Adipocyte (in vitro differentiated cells): ENCODE measurements around the gene MAST4.

Experiments
- DNase-seq: peaks from one replicate; pipeline ENCODE4 v3.0.0-alpha.2; 2015; ENCODE audit warnings: low read depth
- H3K27me3 ChIP-seq: replicated peaks from 2 replicates; pipeline ENCODE4 v1.7.0; 2013; ENCODE audit warnings: mild to moderate bottlenecking, low read length, moderate library complexity; ENCODE audit not compliant: control insufficient read depth, insufficient read depth
- H3K36me3 ChIP-seq: 2 replicates; pipeline ENCODE4 v1.7.0; 2013; ENCODE audit warnings: low read length, mild to moderate bottlenecking, moderate library complexity; ENCODE audit not compliant: control insufficient read depth, insufficient read depth, severe bottlenecking
- H3K4me1 ChIP-seq: 2 replicates; pipeline ENCODE4 v1.7.0; 2013; ENCODE audit warnings: mild to moderate bottlenecking, low read length, moderate library complexity; ENCODE audit not compliant: control insufficient read depth, insufficient read depth
- H3K4me3 ChIP-seq: 2 replicates; pipeline ENCODE4 v1.7.0; 2013; ENCODE audit warnings: mild to moderate bottlenecking, low read length, moderate library complexity
- H3K9ac ChIP-seq: 2 replicates; pipeline ENCODE4 v1.7.0; 2013; ENCODE audit warnings: mild to moderate bottlenecking, low read length, moderate library complexity
- H3K9me3 ChIP-seq: 2 replicates; pipeline ENCODE4 v1.7.0; 2013; ENCODE audit warnings: mild to moderate bottlenecking, low read length, moderate library complexity; ENCODE audit not compliant: control insufficient read depth

MAST4 gene

DNA sequence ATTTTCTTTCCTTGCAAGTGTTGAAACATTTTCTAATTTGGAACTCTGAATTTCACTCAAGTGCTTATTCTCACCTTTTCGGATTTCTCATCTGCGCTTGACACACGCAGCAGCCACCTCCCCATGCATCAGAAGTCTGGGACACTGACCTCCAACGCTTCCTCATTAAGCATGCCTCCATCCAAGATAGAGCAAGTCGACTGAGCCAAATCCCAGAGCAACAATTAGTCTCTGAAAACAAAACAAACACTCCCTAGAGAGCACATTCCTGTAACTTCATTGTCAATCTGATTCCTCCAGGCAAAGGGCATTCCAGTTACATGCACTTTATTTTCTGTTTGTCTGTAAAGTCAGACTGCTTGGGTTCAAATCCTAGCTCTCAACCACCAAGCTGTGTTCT is 594.7 kb downstream of the MAST4 start:
- Histone ChIP-seq H3K9me3 (no peaks in the 10 kb centered on the region), H3K27me3 (no peaks in the 10 kb centered on the region), H3K4me3 (no peak overlapping the region), H3K36me3 (no peaks in the 10 kb centered on the region), H3K4me1 (no peaks in the 10 kb centered on the region), H3K9ac (no peak overlapping the region)
- DNase-seq: peak; percentile 10

DNA sequence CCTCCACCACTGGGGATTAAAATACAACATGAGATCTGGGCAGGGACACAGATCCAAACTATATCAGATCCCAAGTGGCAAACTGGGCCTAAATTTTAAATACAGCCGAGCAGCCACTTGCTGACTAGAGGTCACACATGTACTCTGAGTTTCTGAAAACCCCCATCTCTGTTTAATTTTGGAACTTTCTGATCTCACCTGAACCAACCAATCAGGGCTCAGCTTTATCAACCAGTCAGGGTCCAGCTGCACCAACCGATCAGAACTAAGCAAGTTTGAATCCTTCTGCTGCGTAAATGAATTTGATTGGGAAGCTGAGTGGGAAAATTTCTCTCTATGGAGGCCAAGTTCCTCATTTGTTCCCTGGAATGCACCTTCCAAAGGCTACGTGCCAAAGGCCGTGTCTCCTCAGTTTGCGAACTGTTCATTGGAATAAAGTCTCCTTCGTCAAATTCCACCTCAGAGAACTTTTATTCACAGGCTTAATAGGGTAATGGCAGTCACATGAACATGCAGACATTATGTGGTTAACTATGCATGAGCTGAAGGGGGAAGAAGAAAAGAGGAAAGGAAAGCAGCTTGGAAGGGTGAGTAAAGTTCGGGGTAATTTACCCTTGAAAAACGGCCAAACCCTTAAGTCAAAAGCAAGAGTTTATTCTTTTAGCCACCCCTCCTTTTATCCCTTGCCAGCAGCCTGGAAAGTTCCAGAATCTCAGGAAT is 596.7 kb downstream of the MAST4 start:
- no peak overlapping the region for H3K4me3 ChIP-seq
- no peaks in the 10 kb centered on the region for H3K27me3 ChIP-seq
- H3K9me3 ChIP-seq: no peaks in the 10 kb centered on the region
- DNase-seq: no peak
- no peak overlapping the region for H3K9ac ChIP-seq
- no peaks in the 10 kb centered on the region for H3K36me3 ChIP-seq
- H3K4me1 ChIP-seq: no peaks in the 10 kb centered on the region

DNA sequence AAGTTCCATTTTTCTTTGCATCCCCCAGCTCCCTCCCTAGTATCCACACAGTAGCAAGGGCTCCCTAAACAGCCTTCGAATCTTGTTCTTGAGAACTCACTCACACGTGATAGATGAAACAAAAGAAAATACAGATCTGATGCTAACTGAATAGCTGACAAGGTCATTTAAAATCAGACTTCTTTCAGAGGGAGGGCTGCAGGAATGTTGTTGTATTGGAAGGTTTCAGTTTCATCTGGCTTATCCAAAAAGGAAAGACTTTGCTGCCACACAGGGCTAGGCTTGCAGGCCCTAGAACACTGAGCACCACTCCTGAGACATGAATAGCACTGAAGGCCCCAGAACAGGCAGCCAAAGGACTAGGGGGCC is 597.2 kb downstream of the MAST4 start:
- no peaks in the 10 kb centered on the region for H3K36me3 ChIP-seq
- no peaks in the 10 kb centered on the region for H3K27me3 ChIP-seq
- DNase-seq: peak; percentile 37
- H3K9me3 ChIP-seq: no peaks in the 10 kb centered on the region
- no peak overlapping the region for H3K4me3 ChIP-seq
- H3K4me1 ChIP-seq: no peaks in the 10 kb centered on the region
- H3K9ac ChIP-seq: no peak overlapping the region

DNA sequence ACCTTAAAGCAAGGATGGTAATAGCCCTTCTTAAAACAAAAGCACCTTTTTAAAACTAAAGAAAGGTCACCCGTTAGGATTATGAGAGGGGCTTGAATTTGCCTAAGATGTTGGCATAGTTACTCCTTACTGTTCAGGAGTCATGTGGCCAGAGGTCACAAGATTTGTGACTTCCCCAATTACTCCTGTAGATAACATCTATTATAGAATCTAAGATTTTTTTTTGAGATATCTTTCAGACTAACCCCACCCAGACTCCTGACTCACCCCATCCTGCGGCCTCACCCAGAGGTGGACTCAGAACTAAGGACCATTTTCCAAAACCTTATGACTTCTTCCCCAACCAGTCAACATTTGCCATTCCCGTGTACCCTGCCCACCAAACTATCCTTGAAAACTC is 598.0 kb downstream of the MAST4 start:
- H3K9ac ChIP-seq: no peak overlapping the region
- no peak overlapping the region for H3K4me3 ChIP-seq
- DNase-seq: no peak
- no peaks in the 10 kb centered on the region for H3K27me3 ChIP-seq
- H3K4me1 ChIP-seq: no peaks in the 10 kb centered on the region
- no peaks in the 10 kb centered on the region for H3K9me3 ChIP-seq
- no peaks in the 10 kb centered on the region for H3K36me3 ChIP-seq

DNA sequence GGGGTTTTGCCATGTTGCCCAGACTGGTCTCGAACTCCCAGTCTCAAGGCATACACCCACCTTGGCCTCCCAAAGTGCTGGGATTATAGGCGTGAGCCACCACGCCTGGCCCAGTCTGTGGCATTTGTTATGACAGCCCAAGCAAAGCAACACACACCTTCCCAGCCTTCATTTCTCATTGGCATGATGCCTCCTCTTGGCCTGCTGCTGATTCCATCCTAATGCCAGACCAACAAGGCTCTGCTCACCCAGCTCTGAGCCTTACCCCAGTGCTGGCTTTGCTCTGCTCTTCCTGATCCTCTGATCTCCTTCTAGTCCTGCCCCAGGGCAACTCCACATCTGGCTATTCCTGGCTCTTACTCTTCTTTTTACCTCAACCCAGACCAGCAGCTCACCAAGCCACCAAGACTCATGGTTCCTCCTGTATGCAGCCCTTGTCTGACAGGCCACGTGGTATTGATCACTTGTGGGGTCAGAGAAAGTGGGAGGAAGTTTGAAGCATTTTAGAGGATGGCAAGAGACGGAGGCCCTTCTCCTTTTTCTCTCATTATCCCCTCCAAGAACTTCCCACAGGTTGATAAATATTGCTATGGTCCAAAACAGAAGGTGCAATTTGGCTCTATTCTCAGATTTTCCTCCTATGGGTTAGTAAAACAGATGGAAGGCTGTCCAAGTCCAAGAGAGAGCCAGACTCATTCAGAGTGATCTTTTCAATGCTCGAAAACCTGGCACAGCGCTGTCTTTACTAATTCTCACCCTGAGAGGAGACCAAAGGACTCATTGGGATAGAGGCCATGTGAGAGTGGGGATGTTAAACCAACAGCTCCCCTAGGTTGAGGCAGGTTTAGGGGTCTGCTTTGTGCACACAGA is 599.4 kb downstream of the MAST4 start:
- H3K36me3 ChIP-seq: no peaks in the 10 kb centered on the region
- H3K27me3 ChIP-seq: no peaks in the 10 kb centered on the region
- H3K9ac ChIP-seq: no peak overlapping the region
- no peaks in the 10 kb centered on the region for H3K9me3 ChIP-seq
- no peak overlapping the region for H3K4me3 ChIP-seq
- DNase-seq: no peak
- no peaks in the 10 kb centered on the region for H3K4me1 ChIP-seq

DNA sequence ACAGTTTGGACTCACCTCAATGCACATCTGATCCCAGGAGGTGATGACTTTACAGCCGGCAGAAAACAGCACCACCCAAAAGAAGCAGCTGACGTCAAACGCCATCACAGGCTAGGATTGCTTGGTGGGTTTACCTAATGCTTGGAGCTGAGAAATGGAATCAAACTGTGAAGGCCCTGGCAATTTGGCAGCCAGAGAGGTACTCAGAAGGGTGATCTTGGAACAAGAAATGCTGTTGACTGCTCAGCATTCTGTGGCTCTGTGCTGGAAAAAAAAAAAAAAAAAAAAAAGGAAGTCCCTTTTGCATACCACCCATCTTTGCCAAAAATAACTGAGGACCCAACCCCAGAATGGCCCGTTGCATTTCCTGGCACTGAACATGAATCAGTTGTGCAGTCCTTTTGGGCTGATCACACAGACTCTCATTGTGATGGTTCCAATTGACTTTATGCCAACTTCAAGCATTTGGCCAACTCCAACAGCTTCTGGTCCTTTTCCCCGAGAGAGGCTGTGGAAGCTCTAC is 600.4 kb downstream of the MAST4 start, which contains the start of gene CD180:
CD180 (minus strand) TSS at position 263 of the 523 bp plus-strand sequence; CDS start at position 105, 158 bp downstream.
- Histone ChIP-seq H3K27me3 (no peaks in the 10 kb centered on the region), H3K4me1 (no peaks in the 10 kb centered on the region), H3K9ac (no peak within 1 kb of the TSS), H3K36me3 (no peaks in the 10 kb centered on the region), H3K4me3 (no peak within 1 kb of the TSS), H3K9me3 (no peaks in the 10 kb centered on the region)
- DNase-seq: no peak

DNA sequence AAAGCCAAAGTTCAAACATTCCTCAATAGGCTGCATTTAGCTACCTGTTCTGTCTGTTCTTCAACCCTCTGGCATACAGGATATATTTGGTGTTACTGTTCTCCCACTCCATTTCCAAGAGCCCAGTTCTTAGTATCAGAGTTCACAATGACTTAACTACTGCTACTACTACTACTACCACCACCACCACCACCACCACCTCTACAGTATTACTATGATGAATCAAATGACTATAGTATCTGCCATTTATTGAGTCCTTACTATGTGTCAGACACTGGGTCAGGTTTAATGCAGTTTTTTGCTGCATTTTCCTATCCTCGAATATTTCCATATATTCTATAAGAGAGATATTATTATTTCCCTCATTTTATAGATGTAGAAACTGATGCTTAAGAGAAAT is 601.3 kb downstream of the MAST4 start:
- Histone ChIP-seq H3K9me3 (no peaks in the 10 kb centered on the region), H3K4me3 (no peak overlapping the region), H3K27me3 (no peaks in the 10 kb centered on the region), H3K9ac (no peak overlapping the region), H3K4me1 (no peaks in the 10 kb centered on the region), H3K36me3 (no peaks in the 10 kb centered on the region)
- DNase-seq: no peak

DNA sequence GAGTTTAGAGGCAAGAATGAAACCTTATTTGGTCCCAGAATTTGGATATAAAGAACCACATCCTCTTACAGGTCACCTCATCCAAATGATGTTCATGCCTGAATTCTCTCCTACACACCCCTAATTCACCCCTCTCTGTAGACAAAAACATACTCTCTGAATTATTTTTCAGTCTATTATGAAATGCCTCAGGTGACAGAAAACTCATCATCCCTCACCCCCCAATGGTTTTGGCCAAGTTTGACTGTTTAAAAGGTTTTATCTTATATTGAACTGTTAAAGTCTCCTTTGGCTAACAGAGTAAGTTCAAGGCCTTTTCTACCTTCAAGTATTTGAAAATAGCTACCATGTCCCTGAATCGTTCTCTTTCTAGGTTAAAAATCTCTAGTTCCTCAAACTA is 602.7 kb downstream of the MAST4 start:
- Histone ChIP-seq H3K9ac (no peak overlapping the region), H3K9me3 (no peaks in the 10 kb centered on the region), H3K4me3 (no peak overlapping the region), H3K4me1 (no peaks in the 10 kb centered on the region), H3K27me3 (no peaks in the 10 kb centered on the region), H3K36me3 (no peaks in the 10 kb centered on the region)
- DNase-seq: no peak

DNA sequence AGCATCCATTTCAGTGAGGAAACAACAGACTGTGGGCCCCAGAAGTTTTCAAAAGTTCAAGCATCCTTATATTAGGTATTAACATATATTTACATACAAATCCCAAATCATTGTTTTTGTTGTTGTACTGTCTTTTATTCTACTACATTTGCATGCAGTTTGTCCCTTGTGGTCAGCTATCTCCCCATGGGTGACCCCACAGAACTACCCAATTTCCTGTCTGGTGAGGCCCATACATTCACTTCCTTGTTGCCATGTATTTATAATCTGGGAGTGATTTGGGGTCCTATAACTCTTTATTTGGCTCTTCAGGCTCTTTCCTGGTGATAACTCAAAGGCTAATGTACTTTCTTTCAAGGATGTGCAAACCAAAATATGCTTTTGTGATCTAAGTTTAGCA is 603.7 kb downstream of the MAST4 start:
- no peaks in the 10 kb centered on the region for H3K9me3 ChIP-seq
- peaks cover 6% of the 10 kb centered on the region for H3K4me1 ChIP-seq

DNA sequence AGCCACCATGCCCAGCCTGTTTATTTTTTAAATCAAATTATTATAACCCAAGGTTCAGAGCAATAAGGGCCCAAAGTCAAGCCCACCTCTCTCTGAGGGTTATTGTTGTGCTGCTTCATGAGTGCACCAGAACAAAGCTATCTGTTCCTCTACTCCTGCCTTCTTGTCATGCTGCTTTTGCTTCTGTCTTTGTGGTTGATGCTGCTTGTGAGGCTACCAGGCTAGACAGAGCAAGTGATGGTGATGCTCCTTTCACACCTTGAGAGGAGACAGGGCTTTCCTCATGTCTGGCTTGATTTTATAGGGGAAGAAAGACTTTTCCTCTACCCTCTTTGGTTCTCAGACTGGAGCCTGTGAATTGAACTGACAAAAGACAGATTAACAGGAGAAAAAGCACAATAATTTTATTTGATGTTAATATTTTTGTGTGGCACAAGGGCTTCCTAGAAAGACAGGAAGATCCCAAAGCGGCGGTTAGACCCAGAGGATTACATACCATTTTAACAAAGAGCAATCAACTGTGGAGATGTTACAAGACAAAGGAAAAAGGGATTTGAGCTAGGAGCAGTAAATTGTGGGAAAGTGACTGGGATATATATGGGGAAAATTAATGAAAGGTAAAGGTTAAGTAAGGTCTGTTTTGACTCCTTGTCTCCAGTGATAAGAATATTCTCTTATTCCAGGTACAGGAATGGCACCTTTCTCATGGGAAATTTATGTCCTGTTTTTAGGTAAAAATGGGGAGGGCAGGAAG is 604.8 kb downstream of the MAST4 start:
- Histone ChIP-seq H3K9me3 (no peaks in the 10 kb centered on the region), H3K36me3 (no peaks in the 10 kb centered on the region), H3K4me1 (peaks cover 6% of the 10 kb centered on the region), H3K27me3 (no peaks in the 10 kb centered on the region), H3K4me3 (no peak overlapping the region), H3K9ac (no peak overlapping the region)
- no peak for DNase-seq

More for the DNA sequence above, 603.7 kb downstream of the MAST4 start:
- no peak for DNase-seq
- H3K9ac ChIP-seq: no peak overlapping the region
- no peaks in the 10 kb centered on the region for H3K36me3 ChIP-seq
- no peaks in the 10 kb centered on the region for H3K27me3 ChIP-seq
- no peak overlapping the region for H3K4me3 ChIP-seq
